Measurements from ENCODE around the gene KIF3A.
"Not testable (repeated sequence)": the region's sequence is repeated elsewhere in the genome, so short reads cannot be mapped to it uniquely, and the experiment has no call there.

KIF3A gene

DNA sequence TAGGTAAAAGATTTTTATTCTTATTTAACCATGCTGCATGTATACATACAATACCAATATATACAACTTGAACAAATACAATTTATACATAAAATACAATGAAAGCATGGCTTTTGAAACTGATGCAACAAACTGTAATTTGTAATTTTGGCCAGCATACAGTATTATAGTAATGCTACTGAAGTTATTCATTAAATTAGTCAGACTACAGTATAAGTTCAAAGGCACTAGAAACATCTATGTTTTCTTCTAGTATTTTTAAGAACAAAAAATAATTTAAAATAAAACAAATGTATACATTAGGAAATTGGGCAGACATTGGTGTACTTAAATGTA, 44.7 kb downstream of the KIF3A start:
- TF ChIP-seq, protein P1, sequence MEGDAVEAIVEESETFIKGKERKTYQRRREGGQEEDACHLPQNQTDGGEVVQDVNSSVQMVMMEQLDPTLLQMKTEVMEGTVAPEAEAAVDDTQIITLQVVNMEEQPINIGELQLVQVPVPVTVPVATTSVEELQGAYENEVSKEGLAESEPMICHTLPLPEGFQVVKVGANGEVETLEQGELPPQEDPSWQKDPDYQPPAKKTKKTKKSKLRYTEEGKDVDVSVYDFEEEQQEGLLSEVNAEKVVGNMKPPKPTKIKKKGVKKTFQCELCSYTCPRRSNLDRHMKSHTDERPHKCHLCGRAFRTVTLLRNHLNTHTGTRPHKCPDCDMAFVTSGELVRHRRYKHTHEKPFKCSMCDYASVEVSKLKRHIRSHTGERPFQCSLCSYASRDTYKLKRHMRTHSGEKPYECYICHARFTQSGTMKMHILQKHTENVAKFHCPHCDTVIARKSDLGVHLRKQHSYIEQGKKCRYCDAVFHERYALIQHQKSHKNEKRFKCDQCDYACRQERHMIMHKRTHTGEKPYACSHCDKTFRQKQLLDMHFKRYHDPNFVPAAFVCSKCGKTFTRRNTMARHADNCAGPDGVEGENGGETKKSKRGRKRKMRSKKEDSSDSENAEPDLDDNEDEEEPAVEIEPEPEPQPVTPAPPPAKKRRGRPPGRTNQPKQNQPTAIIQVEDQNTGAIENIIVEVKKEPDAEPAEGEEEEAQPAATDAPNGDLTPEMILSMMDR (IDR thresholded peaks at IDR 0.05; ENCODE audit: low read depth, low read length): no peak

DNA sequence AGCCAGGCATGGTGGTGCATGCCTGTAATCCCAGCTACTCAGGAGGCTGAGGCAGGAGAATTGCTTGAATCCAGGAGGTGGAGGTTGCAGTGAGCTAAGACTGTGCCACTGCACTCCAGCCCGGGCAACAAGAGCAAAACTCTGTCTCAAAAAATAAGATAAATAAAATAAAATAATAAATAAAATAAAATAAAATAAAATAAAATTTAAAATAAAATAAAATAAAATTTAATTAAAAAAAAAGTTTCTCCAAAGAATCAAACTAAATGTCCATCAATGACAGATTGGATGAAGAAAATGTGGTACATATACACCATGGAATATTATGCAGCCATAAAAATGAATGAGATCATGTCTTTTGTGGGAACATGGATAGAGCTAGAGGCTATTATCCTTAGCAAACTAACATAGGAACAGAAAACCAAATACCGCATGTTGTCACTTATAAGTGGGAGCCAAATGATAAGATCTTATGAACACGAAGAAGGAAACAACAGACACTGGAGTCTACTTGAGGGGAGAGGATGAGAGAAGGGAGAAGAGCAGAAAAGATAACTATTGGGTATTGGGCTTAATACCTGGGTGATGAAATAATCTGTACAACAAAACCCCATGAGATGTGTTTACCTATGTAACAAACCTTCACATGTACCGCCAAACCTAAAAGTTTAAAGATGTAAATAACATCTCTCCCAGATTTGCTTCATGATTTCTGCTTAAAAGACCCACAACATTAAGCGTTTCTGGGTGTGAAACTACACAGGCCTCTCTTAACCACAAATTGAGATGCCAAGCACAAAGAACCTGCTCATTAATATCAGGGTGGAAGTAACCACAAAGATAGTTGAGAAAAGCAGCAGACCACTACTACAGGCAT, 45.4 kb downstream of the KIF3A start:
- DNase-seq; H3K4me3 ChIP-seq (ENCODE audit: low read depth, low read length); H3K36me3 ChIP-seq; H3K27me3 ChIP-seq; H3K4me1 ChIP-seq; H3K9me3 ChIP-seq: not testable (repeated sequence)

More for the DNA sequence above, 44.7 kb downstream of the KIF3A start:
- H3K4me3 ChIP-seq (ENCODE audit: low read depth, low read length): no peak overlapping the region
- H3K9me3 ChIP-seq: no peaks in the 10 kb centered on the region
- DNase-seq: no peak
- H3K27me3 ChIP-seq: no peaks in the 10 kb centered on the region
- no peaks in the 10 kb centered on the region; the same call in 1 of the 2 replicates for H3K36me3 ChIP-seq
- no peaks in the 10 kb centered on the region for H3K4me1 ChIP-seq

DNA sequence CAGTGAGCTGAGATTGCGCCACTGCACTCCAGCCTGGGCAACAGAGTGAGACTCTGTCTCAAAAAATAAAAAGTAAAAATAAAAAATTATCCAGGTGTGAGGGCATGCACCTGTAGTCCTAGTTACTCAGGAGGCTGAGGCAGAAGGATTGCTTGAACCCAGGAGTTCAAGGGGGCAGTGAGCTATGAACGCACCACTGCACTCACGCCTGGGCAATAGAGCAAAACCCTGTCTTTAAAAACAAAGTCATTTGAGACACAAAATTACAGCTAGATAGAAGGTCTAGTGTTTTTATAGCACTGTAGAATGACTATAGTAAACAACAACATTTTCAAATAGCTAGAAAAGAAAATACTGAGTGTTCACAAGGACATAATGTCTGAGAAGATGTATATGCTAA, 47.2 kb downstream of the KIF3A start:
- Histone ChIP-seq H3K4me1 (no peaks in the 10 kb centered on the region), H3K36me3 (no peaks in the 10 kb centered on the region), H3K27me3 (no peaks in the 10 kb centered on the region), H3K9me3 (no peaks in the 10 kb centered on the region), H3K4me3 (ENCODE audit: low read depth, low read length) (no peak overlapping the region)
- TF ChIP-seq, protein P1 (IDR thresholded peaks at IDR 0.05; ENCODE audit: low read depth, low read length): no peak
- DNase-seq: no peak

DNA sequence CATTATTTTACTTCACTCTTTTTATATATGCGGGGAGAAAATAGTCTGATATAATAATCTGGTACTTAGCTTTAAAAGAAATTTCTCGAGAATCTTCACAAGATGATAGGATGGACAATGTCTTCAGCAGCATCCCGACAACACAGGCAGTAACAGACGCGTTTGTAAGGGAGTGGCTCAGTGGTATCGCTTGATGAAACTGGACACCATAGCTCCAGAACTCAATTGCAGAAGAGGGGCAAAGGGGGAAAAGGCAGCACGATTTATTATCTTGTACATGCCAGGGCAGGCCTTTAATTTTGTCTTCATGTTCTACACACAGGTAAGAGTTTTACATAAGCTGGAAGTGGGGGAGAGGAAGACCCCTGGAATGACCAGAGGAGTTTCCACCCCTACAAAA, 47.8 kb downstream of the KIF3A start:
- H3K27me3 ChIP-seq: no peaks in the 10 kb centered on the region
- no peaks in the 10 kb centered on the region for H3K9me3 ChIP-seq
- no peaks in the 10 kb centered on the region for H3K36me3 ChIP-seq
- TF ChIP-seq, protein P1 (IDR thresholded peaks at IDR 0.05; ENCODE audit: low read depth, low read length): no peak
- no peaks in the 10 kb centered on the region for H3K4me1 ChIP-seq
- DNase-seq: no peak
- no peak overlapping the region for H3K4me3 ChIP-seq (ENCODE audit: low read depth, low read length)

DNA sequence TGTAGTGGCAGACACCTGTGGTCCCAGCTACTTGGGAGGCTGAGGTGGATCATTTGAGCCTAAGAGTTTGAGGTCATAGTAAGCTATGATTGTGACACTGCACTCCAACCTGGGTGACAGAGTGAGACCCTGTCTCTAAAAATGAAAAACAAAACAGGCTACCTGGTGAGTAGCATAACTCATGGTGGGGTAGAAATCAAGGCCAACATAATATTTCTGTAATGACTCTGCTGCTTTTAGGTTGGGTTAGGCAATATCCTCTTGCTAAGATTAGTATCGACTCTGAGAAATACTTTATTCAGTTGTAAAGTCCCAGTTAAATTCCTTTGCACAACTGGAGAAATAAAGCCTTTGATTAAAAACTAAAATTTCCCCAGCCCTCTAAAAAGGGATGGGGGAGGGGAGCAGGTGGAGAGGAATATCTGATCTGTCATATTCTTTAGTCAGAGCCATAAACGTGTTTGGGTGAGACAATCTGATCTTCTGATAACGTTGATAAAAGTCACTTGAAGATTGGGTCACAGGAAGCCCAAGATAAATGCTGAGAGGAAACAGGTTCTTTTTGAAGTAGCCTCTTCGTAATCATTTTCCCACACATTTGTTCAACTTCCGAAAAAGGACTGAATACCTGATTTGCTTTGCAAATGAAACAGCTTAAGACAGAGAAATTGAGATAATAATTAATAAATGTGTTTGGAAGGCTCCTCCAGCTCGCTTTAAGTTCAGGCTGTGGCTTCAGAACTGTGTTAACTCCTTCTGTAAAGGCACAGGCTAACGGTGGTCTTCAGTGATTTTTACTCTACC, 48.6 kb downstream of the KIF3A start:
- Histone ChIP-seq H3K4me3 (ENCODE audit: low read depth, low read length) (no peak overlapping the region), H3K36me3 (no peaks in the 10 kb centered on the region), H3K27me3 (no peaks in the 10 kb centered on the region), H3K9me3 (no peaks in the 10 kb centered on the region), H3K4me1 (no peaks in the 10 kb centered on the region)
- DNase-seq: no peak
- TF ChIP-seq, protein P1 (IDR thresholded peaks at IDR 0.05; ENCODE audit: low read depth, low read length): no peak

DNA sequence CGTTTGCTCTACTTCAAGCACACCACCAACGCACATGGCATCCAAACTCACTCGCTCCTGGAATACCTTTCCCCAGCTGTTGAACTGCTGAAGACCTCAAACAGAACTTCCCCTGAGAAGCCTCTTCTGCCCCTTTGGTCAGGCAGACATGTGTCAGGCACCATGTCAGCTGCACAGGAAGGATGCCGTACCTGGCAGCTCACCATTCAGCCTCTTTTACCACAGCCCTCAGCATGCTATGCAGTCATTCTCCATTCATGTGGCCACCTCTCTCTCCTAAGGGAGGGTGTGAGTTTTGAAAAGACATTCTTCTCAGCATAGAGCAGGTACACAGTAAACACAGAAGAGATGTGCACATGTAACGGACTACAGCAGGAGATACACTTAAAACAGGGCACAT, 49.4 kb downstream of the KIF3A start:
- H3K4me1 ChIP-seq: no peaks in the 10 kb centered on the region
- no peak for DNase-seq
- no peaks in the 10 kb centered on the region for H3K9me3 ChIP-seq
- TF ChIP-seq, protein P1 (IDR thresholded peaks at IDR 0.05; ENCODE audit: low read depth, low read length): no peak
- H3K4me3 ChIP-seq (ENCODE audit: low read depth, low read length): no peak overlapping the region
- H3K27me3 ChIP-seq: no peaks in the 10 kb centered on the region
- no peaks in the 10 kb centered on the region for H3K36me3 ChIP-seq
